NB4 (cell line): ENCODE data around the gene DAZAP1.

Source experiments
- CTCF ChIP-seq: IDR thresholded peaks from one replicate; pipeline ENCODE4 v1.5.1; 2012; ENCODE audit warnings: low read depth, low read length
- POLR2A ChIP-seq: IDR thresholded peaks from 2 replicates; pipeline ENCODE4 v1.6.1; 2011; ENCODE audit warnings: mild to moderate bottlenecking; ENCODE audit not compliant: insufficient read length; ENCODE audit errors: extremely low read depth

- TF ChIP-seq CTCF (no peak), POLR2A (no peak)
These were observed 30.2 kb downstream of the DAZAP1 start for GRCh38 chr19:1437609-1438008.
